CD14-positive monocyte (primary cell): ENCODE results near the gene BCL2L12. TPM values are rescaled to one million over a fixed set of nuclear protein-coding genes. Genes with fewer than 3 reads are reported as not detected.
A peak's percentile ranks its signal among the peaks of the same experiment; 100 is the strongest.

Experiments
- DNase-seq, 3 donors: peaks; one replicate each; pipeline ENCODE4 v3.0.0-alpha.2; 2011 to 2022
- H2AFZ ChIP-seq: 2 replicates; pipeline ENCODE4 v1.6.0; 2012; ENCODE audit warnings: mild to moderate bottlenecking, low read depth, low read length, inconsistent platforms; ENCODE audit not compliant: insufficient read depth, poor library complexity, severe bottlenecking
- H3K27ac ChIP-seq, 2 donors: 1 replicate in 1 of 2; 2 replicates in 1 of 2; pipeline ENCODE4 v1.5.1; 2012 to 2013; ENCODE audit warnings: low read length in 2 of 2, control low read depth in 1 of 2, inconsistent platforms in 1 of 2, low read depth in 1 of 2, mild to moderate bottlenecking in 1 of 2
- H3K27me3 ChIP-seq, 2 donors: one replicate each; pipeline versions ENCODE4 v1.6.0 to v1.6.1; 2011 to 2013; ENCODE audit warnings: low read length in 2 of 2; ENCODE audit not compliant: control insufficient read depth in 2 of 2, insufficient read depth in 2 of 2
- H3K36me3 ChIP-seq, 2 donors: replicated peaks in 1 of 2; 1 replicate in 1 of 2; 2 replicates in 1 of 2; pipeline versions ENCODE4 v1.5.1 to v1.6.1; 2012 to 2013; ENCODE audit warnings: low read length in 2 of 2, control low read depth in 1 of 2, inconsistent platforms in 1 of 2, mild to moderate bottlenecking in 1 of 2; ENCODE audit not compliant: insufficient read depth in 2 of 2, control insufficient read depth in 1 of 2
- H3K4me1 ChIP-seq, 2 donors: 1 replicate in 1 of 2; 2 replicates in 1 of 2; pipeline versions ENCODE4 v1.5.1 to v1.6.1; 2012 to 2013; ENCODE audit warnings: low read length in 2 of 2, control low read depth in 1 of 2, inconsistent platforms in 1 of 2, mild to moderate bottlenecking in 1 of 2, moderate library complexity in 1 of 2; ENCODE audit not compliant: insufficient read depth in 2 of 2, control insufficient read depth in 1 of 2
- H3K4me2 ChIP-seq: replicated peaks from 2 replicates; pipeline ENCODE3; 2012; ENCODE audit warnings: low read length, moderate library complexity, mild to moderate bottlenecking; ENCODE audit not compliant: poor library complexity, severe bottlenecking; ENCODE audit errors: extremely low read depth
- H3K4me3 ChIP-seq, 3 experiments: fragments of 200-600 bp in 1 of 3; sonication (generic) in 1 of 3; replicated peaks in 1 of 3; 1 replicate in 2 of 3; 2 replicates in 1 of 3; pipeline ENCODE4 v1.5.1; 2011 to 2013; ENCODE audit warnings: low read length in 3 of 3, mild to moderate bottlenecking in 3 of 3, control low read depth in 2 of 3, low read depth in 2 of 3, inconsistent platforms in 1 of 3, moderate library complexity in 1 of 3
- H3K79me2 ChIP-seq: 2 replicates; pipeline ENCODE4 v1.6.0; 2012; ENCODE audit warnings: mild to moderate bottlenecking, control low read depth, inconsistent platforms, low read length, moderate library complexity; ENCODE audit not compliant: insufficient read depth
- H3K9ac ChIP-seq: 2 replicates; pipeline ENCODE4 v1.6.0; 2017; ENCODE audit warnings: low read length, mild to moderate bottlenecking; ENCODE audit not compliant: insufficient read depth, poor library complexity, severe bottlenecking
- H3K9me3 ChIP-seq, 2 donors: replicated peaks in 1 of 2; 1 replicate in 1 of 2; 2 replicates in 1 of 2; pipeline versions ENCODE4 v1.5.1 to v1.6.1; 2012 to 2013; ENCODE audit warnings: low read length in 2 of 2, control low read depth in 1 of 2; ENCODE audit not compliant: control insufficient read depth in 1 of 2, insufficient read depth in 1 of 2
- H4K20me1 ChIP-seq: 2 replicates; pipeline ENCODE4 v1.6.0; 2012; ENCODE audit warnings: mild to moderate bottlenecking, low read length, control low read depth, moderate library complexity; ENCODE audit not compliant: insufficient read depth
- H3K27ac Mint-ChIP-seq, 7 donors: one replicate each; pipeline ENCODE4 v1.8.0; 2020; ENCODE audit warnings: mild to moderate bottlenecking in 7 of 7, mixed read lengths in 7 of 7, moderate library complexity in 6 of 7, inconsistent platforms in 2 of 7
- H3K27me3 Mint-ChIP-seq, 3 donors: one replicate each; pipeline ENCODE4 v1.8.0; 2021 to 2022; ENCODE audit warnings: low read depth in 3 of 3, mild to moderate bottlenecking in 3 of 3, mixed read lengths in 3 of 3, moderate library complexity in 3 of 3, inconsistent platforms in 1 of 3
- H3K36me3 Mint-ChIP-seq, 2 donors: one replicate each; pipeline ENCODE4 v1.8.0; 2020; ENCODE audit warnings: mixed read lengths in 2 of 2, inconsistent platforms in 1 of 2, mild to moderate bottlenecking in 1 of 2
- H3K4me1 Mint-ChIP-seq: one replicate; pipeline ENCODE4 v1.8.0; 2020; ENCODE audit warnings: mild to moderate bottlenecking, mixed read lengths
- H3K4me3 Mint-ChIP-seq, 2 donors: one replicate each; pipeline ENCODE4 v1.8.0; 2020; ENCODE audit warnings: mild to moderate bottlenecking in 2 of 2, mixed read lengths in 2 of 2, moderate library complexity in 1 of 2
- H3K9me3 Mint-ChIP-seq, 7 donors: one replicate each; pipeline ENCODE4 v1.8.0; 2020 to 2022; ENCODE audit warnings: mixed read lengths in 7 of 7, mild to moderate bottlenecking in 6 of 7, moderate library complexity in 6 of 7, inconsistent platforms in 2 of 7
- WGBS: methylation state at CpG from one replicate; pipeline ENCODE4 v1.1.5; 2013; ENCODE audit warnings: missing lambda C conversion rate; ENCODE audit not compliant: insufficient coverage; 5-methylcytosine and 5-hydroxymethylcytosine counted together
- intact Hi-C, 2 donors: fragments of 100-400 bp; cut with micrococcal nuclease; formaldehyde crosslinking; loops; one replicate each; pipeline versions ENCODE4 v1.15.0 to v1.15.1; 2023
- polyA plus RNA-seq, 3 donors: library from polyadenylated mRNA; depleted of rRNA in 1 of 3; unstranded in 2 of 3; stranded (reverse) in 1 of 3; fragments of 300-500 nt in 2 of 3; fragments of >200 nt in 1 of 3; fragmentation: Illumina TruSeq in 2 of 3; gene quantifications; 1 replicate in 2 of 3; 2 replicates in 1 of 3; pipeline ENCODE4 v1.2.3, GENCODE V29; 2012 to 2021
- TF ChIP-seq, protein P1 (sequence below): fragments of 200-600 bp; IDR thresholded peaks from one replicate; pipeline ENCODE4 v1.8.0; 2022; ENCODE audit warnings: antibody characterized with exemption, mild to moderate bottlenecking

The BCL2L12 gene
- polyA plus RNA-seq, 3 donors = 5.7 to 10.3 (median 8.6) TPM

DNA sequence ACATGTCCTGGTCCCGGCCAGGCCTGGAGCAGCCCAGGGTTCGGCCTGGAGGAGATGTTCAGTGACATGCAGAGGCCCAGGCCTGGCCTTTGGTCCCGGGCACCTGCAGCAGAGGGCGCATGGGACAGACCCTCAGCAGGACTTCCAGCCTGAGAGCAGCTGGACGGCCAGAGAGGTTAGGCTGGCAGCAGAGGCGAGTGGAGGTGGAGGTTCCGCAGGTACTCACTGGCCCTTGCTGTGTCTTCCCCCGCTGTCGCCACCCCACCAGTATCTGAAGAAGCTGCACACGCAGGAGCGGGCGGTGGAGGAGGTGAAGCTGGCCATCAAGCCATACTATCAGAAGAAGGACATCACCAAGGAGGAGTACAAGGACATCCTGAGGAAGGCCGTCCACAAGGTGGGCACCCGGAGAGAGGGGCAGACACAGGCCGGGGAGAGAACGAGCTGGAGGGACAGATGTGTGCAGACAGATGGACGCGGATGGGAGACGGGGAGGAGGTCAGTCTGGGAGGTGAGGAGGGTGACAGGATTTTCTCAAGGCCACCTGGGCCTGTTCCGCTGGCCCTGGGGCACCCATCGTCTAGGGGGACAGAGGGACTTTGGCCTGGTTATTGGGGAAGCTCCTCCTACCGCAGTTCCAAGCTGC is 8.1 kb upstream of the BCL2L12 start:
- Histone ChIP-seq H3K79me2 (no peaks in the 10 kb centered on the region), H3K4me3 (no peak overlapping the region), H3K9ac (no peak overlapping the region), H3K4me2 (no peak overlapping the region), H3K9me3 (no peaks in the 10 kb centered on the region), H3K36me3 (peaks cover 88 to 100% of the 10 kb centered on the region in 2 donors), H2AFZ (no peak overlapping the region), H3K27me3 (no peaks in the 10 kb centered on the region), H3K4me1 (no peaks in the 10 kb centered on the region), H4K20me1 (peaks cover 47% of the 10 kb centered on the region), H3K27ac (no peak overlapping the region)
- no peak overlapping the region for H3K4me3 Mint-ChIP-seq
- peaks cover 0 to 4% (median 0%) of the 10 kb centered on the region in 7 donors for H3K9me3 Mint-ChIP-seq
- DNase-seq = no peak
- TF ChIP-seq, protein P1, sequence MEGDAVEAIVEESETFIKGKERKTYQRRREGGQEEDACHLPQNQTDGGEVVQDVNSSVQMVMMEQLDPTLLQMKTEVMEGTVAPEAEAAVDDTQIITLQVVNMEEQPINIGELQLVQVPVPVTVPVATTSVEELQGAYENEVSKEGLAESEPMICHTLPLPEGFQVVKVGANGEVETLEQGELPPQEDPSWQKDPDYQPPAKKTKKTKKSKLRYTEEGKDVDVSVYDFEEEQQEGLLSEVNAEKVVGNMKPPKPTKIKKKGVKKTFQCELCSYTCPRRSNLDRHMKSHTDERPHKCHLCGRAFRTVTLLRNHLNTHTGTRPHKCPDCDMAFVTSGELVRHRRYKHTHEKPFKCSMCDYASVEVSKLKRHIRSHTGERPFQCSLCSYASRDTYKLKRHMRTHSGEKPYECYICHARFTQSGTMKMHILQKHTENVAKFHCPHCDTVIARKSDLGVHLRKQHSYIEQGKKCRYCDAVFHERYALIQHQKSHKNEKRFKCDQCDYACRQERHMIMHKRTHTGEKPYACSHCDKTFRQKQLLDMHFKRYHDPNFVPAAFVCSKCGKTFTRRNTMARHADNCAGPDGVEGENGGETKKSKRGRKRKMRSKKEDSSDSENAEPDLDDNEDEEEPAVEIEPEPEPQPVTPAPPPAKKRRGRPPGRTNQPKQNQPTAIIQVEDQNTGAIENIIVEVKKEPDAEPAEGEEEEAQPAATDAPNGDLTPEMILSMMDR = no peak
- intact Hi-C loops = no loop called here
- peaks cover 72 to 96% of the 10 kb centered on the region in 2 donors for H3K36me3 Mint-ChIP-seq
- peaks cover 0 to 3% (median 0%) of the 10 kb centered on the region in 3 donors for H3K27me3 Mint-ChIP-seq
- H3K4me1 Mint-ChIP-seq = no peaks in the 10 kb centered on the region
- 97% methylated on average over 19 of the region's 22 CpGs for WGBS
- H3K27ac Mint-ChIP-seq = peak overlapping the region in 2 of 7 donors; percentile 13 to 35

GRCh38 chr19:49658139-49658517 is 7.6 kb upstream of the BCL2L12 start:
- peaks cover 47% of the 10 kb centered on the region for H4K20me1 ChIP-seq
- H3K36me3 ChIP-seq = peaks cover 86 to 100% of the 10 kb centered on the region in 2 donors
- H3K36me3 Mint-ChIP-seq = peaks cover 73 to 96% of the 10 kb centered on the region in 2 donors
- peaks cover 0 to 4% (median 0%) of the 10 kb centered on the region in 7 donors for H3K9me3 Mint-ChIP-seq
- no peaks in the 10 kb centered on the region for H3K9me3 ChIP-seq
- no peak overlapping the region for H3K27ac ChIP-seq
- H3K27me3 Mint-ChIP-seq = peaks cover 0 to 3% (median 0%) of the 10 kb centered on the region in 3 donors
- no peak overlapping the region for H3K4me2 ChIP-seq
- H3K27me3 ChIP-seq = no peaks in the 10 kb centered on the region
- TF ChIP-seq, protein P1 = no peak
- H3K4me3 Mint-ChIP-seq = no peak overlapping the region
- H2AFZ ChIP-seq = no peak overlapping the region
- H3K79me2 ChIP-seq = peaks cover 1% of the 10 kb centered on the region
- no peaks in the 10 kb centered on the region for H3K4me1 Mint-ChIP-seq
- WGBS = 94% methylated on average over 9 of the region's 15 CpGs
- intact Hi-C loops = no loop called here
- no peak overlapping the region for H3K27ac Mint-ChIP-seq
- no peak overlapping the region for H3K4me3 ChIP-seq
- no peak for DNase-seq
- H3K4me1 ChIP-seq = no peaks in the 10 kb centered on the region
- H3K9ac ChIP-seq = no peak overlapping the region
